BLaER1 treated with 17β-estradiol and CSF1 and Interleukin-3, amounts not matched to agents 10 nM and 100 nM (cell line): ENCODE data around the gene ABL1.
"Not testable (repeated sequence)": the region's sequence is repeated elsewhere in the genome, so short reads cannot be mapped to it uniquely, and the experiment has no call there.

Experiments
- H3K27ac ChIP-seq, 11 experiments: shearing (Covaris generic); formaldehyde crosslinking; 2 replicates each; pipeline ENCODE4 v1.8.1; 2022
- H3K27me3 ChIP-seq, 11 experiments: shearing (Covaris generic); formaldehyde crosslinking; 2 replicates each; pipeline ENCODE4 v1.8.1; 2022
- H3K36me3 ChIP-seq, 11 experiments: shearing (Covaris generic); formaldehyde crosslinking; 2 replicates each; pipeline ENCODE4 v1.8.1; 2022
- H3K4me1 ChIP-seq, 10 experiments: shearing (Covaris generic); formaldehyde crosslinking; 2 replicates each; pipeline ENCODE4 v1.8.1; 2022
- H3K4me2 ChIP-seq, 11 experiments: shearing (Covaris generic); formaldehyde crosslinking; 2 replicates each; pipeline ENCODE4 v1.8.1; 2022
- H3K4me3 ChIP-seq, 10 experiments: shearing (Covaris generic); formaldehyde crosslinking; 2 replicates each; pipeline ENCODE4 v1.8.1; 2022
- H3K9ac ChIP-seq, 11 experiments: shearing (Covaris generic); formaldehyde crosslinking; 2 replicates each; pipeline ENCODE4 v1.8.1; 2022
- H3K9me3 ChIP-seq, 11 experiments: shearing (Covaris generic); formaldehyde crosslinking; replicated peaks in 1 of 11; 2 replicates each; pipeline ENCODE4 v1.8.1; 2022
- H4K20me1 ChIP-seq, 11 experiments: shearing (Covaris generic); formaldehyde crosslinking; 2 replicates each; pipeline ENCODE4 v1.8.1; 2022
- Cebpa-rat ChIP-seq, 11 experiments: shearing (Covaris generic); IDR thresholded peaks; 2 replicates each; pipeline ENCODE4 v1.8.1; 2022

The ABL1 gene

DNA sequence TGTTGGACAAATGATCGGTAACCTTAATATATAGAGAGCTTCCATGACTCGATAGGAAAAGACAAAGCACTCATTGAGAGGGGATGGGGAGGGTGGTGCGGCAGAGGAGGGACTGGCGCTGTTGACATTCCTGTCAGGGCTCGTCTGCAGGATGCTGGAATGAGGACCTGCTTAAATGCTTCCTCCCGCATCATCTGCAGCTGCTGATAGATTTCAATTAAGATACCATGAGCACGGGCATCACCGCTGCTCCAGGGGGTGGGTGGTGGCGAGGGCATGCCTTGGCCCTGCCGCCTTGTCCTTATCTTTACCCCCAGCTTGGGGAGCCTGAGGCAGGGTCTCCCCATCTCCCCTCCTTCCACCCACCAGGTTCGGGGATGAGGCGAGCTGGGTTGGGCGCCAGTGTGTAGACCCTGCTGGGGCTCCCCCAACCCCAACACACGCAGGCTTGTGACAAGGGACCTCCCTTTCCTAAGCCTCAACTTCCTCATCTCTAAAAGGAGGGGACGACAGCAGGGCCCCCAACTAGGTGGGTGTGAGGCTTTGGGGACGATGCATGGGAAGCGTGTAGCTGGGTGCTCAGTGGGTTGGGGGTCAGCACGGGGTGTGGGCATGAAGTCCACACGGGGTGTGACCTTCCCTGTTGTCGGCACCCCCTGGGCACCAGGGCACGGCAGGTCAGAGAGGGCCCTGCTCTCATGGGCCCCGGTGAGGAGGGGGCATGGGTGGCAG is 73.3 kb downstream of the ABL1 start:
- no peak overlapping the region for H3K4me3 ChIP-seq
- H3K27me3 ChIP-seq: peaks cover 0 to 10% (median 0%) of the 10 kb centered on the region in 11 experiments; a peak in 7 of 22 replicates
- no peak overlapping the region for H3K27ac ChIP-seq
- H3K4me1 ChIP-seq: peaks cover 8 to 36% (median 29%) of the 10 kb centered on the region in 10 experiments
- peaks cover 0 to 6% (median 0%) of the 10 kb centered on the region in 11 experiments; a peak in 1 of 22 replicates for H4K20me1 ChIP-seq
- no peak overlapping the region for H3K9ac ChIP-seq
- H3K36me3 ChIP-seq: no peaks in the 10 kb centered on the region
- TF ChIP-seq Cebpa-rat (IDR thresholded peaks at IDR 0.05): no peak
- H3K9me3 ChIP-seq: no peaks in the 10 kb centered on the region
- H3K4me2 ChIP-seq: peak overlapping the region in 3 of 11 experiments; percentile 15 to 30 (median 30); a peak in 5 of 22 replicates

DNA sequence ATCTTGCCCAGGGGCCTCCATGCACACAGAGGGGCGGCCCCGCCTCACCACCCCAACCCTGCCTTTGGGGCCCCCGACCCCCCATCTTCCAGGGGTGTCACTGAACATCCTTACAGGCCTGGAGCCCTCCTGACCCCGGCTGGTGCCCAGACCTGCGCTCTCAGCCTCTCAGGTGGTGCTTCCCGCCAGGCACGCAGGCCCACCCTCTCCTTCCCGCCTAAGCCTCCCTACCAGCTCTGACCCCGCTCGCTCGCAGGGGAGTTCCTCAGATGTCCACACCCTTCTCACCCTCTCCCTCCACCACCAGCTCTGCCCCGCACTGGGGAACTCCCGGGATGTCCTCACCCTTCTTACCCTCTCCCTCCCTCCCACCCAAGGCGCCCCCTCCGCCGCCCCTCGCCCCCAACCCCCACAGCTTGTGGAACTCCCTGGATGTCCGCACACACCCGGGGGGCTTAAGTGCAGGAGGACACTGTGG is 73.9 kb downstream of the ABL1 start:
- H3K36me3 ChIP-seq: no peaks in the 10 kb centered on the region
- peaks cover 0 to 16% (median 0%) of the 10 kb centered on the region in 11 experiments; a peak in 7 of 22 replicates for H3K27me3 ChIP-seq
- peaks cover 8 to 42% (median 35%) of the 10 kb centered on the region in 10 experiments for H3K4me1 ChIP-seq
- H3K9ac ChIP-seq: no peak overlapping the region
- peaks cover 0 to 6% (median 4%) of the 10 kb centered on the region in 11 experiments; a peak in 9 of 22 replicates for H4K20me1 ChIP-seq
- no peak for TF ChIP-seq Cebpa-rat (IDR thresholded peaks at IDR 0.05)
- H3K27ac ChIP-seq: no peak overlapping the region
- no peak overlapping the region for H3K4me3 ChIP-seq
- H3K9me3 ChIP-seq: no peaks in the 10 kb centered on the region
- peak overlapping the region in 3 of 11 experiments; percentile 15 to 30 (median 30); a peak in 3 of 22 replicates for H3K4me2 ChIP-seq

DNA sequence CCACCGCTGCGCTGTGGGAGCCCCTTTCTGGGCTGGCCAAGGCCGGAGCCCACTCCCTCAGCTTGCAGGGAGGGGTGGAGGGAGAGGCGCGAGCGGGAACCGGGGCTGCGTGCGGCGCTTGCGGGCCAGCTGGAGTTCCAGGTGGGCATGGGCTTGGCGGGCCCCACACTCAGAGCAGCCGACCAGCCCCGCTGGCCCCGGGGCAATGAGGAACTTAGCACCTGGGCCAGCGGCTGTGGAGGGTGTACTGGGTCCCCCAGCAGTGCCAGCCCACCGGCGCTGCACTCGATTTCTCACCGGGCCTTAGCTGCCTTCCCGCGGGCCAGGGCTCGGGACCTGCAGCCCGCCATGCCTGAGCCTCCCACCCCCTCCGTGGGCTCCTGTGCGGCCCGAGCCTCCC is 75.0 kb downstream of the ABL1 start:
- Histone ChIP-seq H4K20me1 (peaks cover 0 to 16% (median 11%) of the 10 kb centered on the region in 11 experiments; a peak in 11 of 22 replicates), H3K4me1 (peaks cover 8 to 53% (median 46%) of the 10 kb centered on the region in 10 experiments), H3K27me3 (peaks cover 0 to 27% (median 0%) of the 10 kb centered on the region in 11 experiments; a peak in 7 of 22 replicates)
- not testable (repeated sequence) for H3K9ac ChIP-seq, H3K36me3 ChIP-seq, H3K9me3 ChIP-seq, H3K4me3 ChIP-seq, H3K4me2 ChIP-seq, H3K27ac ChIP-seq

DNA sequence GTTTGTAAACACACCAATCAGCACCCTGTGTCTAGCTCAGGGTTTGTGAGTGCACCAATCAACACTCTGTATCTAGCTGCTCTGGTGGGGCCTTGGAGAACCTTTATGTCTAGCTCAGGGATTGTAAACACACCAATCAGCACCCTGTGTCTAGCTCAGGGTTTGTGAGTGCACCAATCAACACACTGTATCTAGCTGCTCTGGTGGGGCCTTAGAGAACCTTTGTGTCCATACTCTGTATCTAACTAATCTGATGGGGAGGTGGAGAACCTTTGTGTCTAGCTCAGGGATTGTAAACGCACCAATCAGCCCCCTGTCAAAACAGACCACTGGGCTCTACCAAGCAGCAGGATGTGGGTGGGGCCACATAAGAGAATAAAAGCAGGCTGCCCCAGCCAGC is 75.6 kb downstream of the ABL1 start:
- Histone ChIP-seq H3K4me2 (peak overlapping the region in 8 of 11 experiments; percentile 85 to 97 (median 91); a peak in 15 of 22 replicates), H4K20me1 (peaks cover 0 to 16% (median 11%) of the 10 kb centered on the region in 11 experiments; a peak in 11 of 22 replicates), H3K27me3 (peaks cover 0 to 28% (median 0%) of the 10 kb centered on the region in 11 experiments; a peak in 7 of 22 replicates), H3K4me1 (peaks cover 8 to 59% (median 50%) of the 10 kb centered on the region in 10 experiments)
- not testable (repeated sequence) for H3K9ac ChIP-seq, H3K27ac ChIP-seq, H3K9me3 ChIP-seq, H3K36me3 ChIP-seq, H3K4me3 ChIP-seq

DNA sequence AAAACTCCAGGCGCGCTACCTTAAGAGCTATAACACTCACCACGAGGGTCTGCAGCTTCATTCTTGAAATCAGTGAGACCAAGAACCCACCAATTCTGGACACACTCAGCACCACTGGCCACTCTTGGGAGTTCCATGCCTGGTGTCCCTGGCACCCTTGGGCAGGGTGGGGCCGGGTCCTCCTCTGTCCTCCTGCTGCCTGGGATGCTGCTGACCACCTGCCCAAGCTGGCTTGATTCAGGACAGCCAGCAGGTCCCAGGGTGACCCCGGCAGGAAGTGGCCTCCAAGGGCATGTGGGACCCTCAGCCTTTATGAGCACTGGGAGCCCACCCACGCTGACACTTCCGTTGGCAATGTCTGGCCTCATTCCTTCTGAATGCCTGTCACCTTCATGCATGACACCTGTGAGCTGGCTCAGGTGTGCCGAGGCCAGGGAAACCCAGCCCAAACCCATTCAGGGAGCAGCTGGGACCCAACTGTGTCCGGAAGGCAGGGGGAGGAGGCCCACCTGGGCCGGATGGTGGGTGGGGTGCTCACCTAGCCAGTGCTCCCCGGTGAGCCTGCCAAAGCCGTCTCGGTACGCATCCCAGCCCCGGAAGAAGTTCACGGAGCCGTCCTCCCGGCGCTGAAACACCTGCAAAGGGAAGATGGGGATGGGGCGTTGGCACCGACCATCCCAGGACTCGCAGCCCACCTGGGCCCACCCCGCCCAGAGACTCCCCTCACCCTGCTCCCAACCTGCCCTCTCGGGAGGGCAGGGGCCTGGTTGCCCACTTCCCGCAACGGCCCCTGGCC is 76.4 kb downstream of the ABL1 start:
- H3K27me3 ChIP-seq: peaks cover 0 to 28% (median 0%) of the 10 kb centered on the region in 11 experiments; a peak in 7 of 22 replicates
- H3K4me3 ChIP-seq: no peak overlapping the region
- no peaks in the 10 kb centered on the region for H3K36me3 ChIP-seq
- no peaks in the 10 kb centered on the region for H3K9me3 ChIP-seq
- TF ChIP-seq Cebpa-rat (IDR thresholded peaks at IDR 0.05): no peak
- peak overlapping the region in 2 of 11 experiments; percentile 15 to 33; a peak in 2 of 22 replicates for H3K27ac ChIP-seq
- peaks cover 10 to 65% (median 53%) of the 10 kb centered on the region in 10 experiments for H3K4me1 ChIP-seq
- peaks cover 0 to 16% (median 11%) of the 10 kb centered on the region in 11 experiments; a peak in 11 of 22 replicates for H4K20me1 ChIP-seq
- peak overlapping the region in 2 of 11 experiments; percentile 71 to 78; a peak in 3 of 22 replicates for H3K9ac ChIP-seq
- peak overlapping the region in 9 of 11 experiments; percentile 85 to 97 (median 89); a peak in 18 of 22 replicates for H3K4me2 ChIP-seq

DNA sequence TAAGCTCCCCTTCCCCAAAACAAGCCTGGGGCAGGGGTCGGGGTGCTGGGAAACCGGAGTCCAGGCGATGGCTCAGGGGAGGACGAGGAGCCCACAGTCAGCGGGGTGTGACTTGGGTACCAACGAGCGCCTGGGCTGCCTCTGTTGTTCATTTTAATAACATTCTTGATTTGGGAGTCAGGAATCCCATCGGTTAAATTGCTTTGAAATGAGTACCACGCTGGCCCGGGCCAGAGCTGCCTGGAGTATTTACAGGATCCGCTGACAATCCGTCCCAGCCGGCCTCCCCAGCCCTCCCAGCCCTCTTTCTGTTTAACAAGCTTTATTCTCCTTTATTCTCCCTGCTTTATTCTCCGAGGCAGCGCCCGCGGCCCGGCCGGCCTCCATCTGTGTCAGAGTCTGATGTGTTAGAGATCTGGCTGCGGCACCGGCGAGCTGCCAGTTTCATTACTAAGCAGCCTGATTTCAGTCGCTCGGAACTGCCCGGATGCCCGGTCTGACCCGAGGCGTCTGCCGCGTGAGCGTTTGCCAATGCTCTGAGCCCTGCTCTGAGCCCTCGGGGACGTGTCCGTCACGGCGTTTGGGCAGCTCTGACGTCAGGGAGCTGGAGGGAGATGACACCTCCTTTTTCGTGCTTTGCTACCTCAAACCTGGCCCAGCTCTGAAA is 78.0 kb downstream of the ABL1 start:
- peak overlapping the region in 6 of 11 experiments; percentile 23 to 86 (median 78); a peak in 10 of 22 replicates for H3K27ac ChIP-seq
- H3K9me3 ChIP-seq: no peaks in the 10 kb centered on the region
- H4K20me1 ChIP-seq: peaks cover 0 to 23% (median 11%) of the 10 kb centered on the region in 11 experiments; a peak in 11 of 22 replicates
- H3K9ac ChIP-seq: peak overlapping the region in 10 of 11 experiments; percentile 33 to 78 (median 48); a peak in 17 of 22 replicates
- 0 out of 22 replicates have a peak, but pooled peaks of 1 of the 11 experiments have one; percentile 11 for TF ChIP-seq Cebpa-rat (IDR thresholded peaks at IDR 0.05)
- H3K4me1 ChIP-seq: peaks cover 11 to 80% (median 67%) of the 10 kb centered on the region in 10 experiments
- H3K36me3 ChIP-seq: no peaks in the 10 kb centered on the region
- peaks cover 0 to 28% (median 0%) of the 10 kb centered on the region in 11 experiments; a peak in 7 of 22 replicates for H3K27me3 ChIP-seq
- peak overlapping the region; percentile 22 to 49 (median 34); a peak in 10 of 20 replicates for H3K4me3 ChIP-seq
- H3K4me2 ChIP-seq: peak overlapping the region; percentile 77 to 97 (median 87)

DNA sequence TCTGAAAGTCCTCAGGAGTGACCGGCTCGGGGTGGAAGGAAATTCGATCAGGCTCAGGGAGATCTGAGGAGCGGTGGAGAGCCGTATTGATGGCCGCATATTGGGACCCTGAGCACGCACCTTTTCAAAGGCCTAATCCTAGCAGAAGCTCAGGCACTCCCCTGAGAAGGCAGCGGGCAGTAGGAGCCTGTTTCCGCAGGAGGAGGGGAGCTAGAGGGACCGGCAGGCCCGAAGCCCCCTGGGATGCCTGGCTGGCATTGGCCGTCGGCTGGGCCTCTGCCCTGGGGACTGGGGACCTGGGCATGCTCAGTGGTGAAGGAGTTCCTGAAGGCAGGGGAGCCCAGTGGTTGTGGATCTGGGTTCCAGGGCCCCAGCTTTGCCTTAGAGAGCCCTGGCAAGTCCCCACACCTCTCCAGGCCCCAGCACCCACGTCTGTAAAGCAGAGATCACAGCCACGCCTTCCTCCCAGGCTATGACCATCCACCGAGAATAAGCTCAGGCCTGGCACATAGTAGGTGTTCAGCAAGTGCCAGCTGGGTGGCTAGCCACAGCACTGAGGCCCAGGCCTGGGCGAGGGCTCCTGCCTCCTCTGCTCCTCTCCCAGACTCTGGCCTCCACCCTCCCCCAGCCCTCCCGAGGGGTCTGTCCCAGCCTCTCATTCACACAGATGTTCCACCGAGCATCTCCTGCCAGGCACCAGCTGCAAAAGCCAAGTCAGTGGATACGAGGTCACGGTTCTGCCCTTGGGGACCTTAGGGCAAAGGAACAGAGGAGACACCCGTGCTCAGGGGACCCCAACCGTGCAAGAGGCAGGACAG is 78.8 kb downstream of the ABL1 start:
- peaks cover 0 to 32% (median 4%) of the 10 kb centered on the region in 11 experiments; a peak in 9 of 22 replicates for H3K27me3 ChIP-seq
- peak overlapping the region; percentile 77 to 97 (median 87) for H3K4me2 ChIP-seq
- peaks cover 11 to 80% (median 65%) of the 10 kb centered on the region in 10 experiments for H3K4me1 ChIP-seq
- peaks cover 0 to 26% (median 11%) of the 10 kb centered on the region in 11 experiments; a peak in 11 of 22 replicates for H4K20me1 ChIP-seq
- peak overlapping the region in 10 of 11 experiments; percentile 33 to 78 (median 48); a peak in 15 of 22 replicates for H3K9ac ChIP-seq
- no peaks in the 10 kb centered on the region for H3K9me3 ChIP-seq
- H3K4me3 ChIP-seq: peak overlapping the region; percentile 22 to 49 (median 34); a peak in 9 of 20 replicates
- no peaks in the 10 kb centered on the region for H3K36me3 ChIP-seq
- no peak for TF ChIP-seq Cebpa-rat (IDR thresholded peaks at IDR 0.05)
- peak overlapping the region in 6 of 11 experiments; percentile 23 to 86 (median 78); a peak in 10 of 22 replicates for H3K27ac ChIP-seq
